ENCODE measurements around the gene POMGNT2. TPM values are rescaled to one million over a fixed set of nuclear protein-coding genes. Genes with fewer than 3 reads are reported as not detected.

The POMGNT2 gene
- total and polyA plus RNA-seq, 2 of the 8 experiments (the other 6 are each of a cell fraction or from before 2014, with no cell fraction given): 13.6 to 35.7 TPM

DNA sequence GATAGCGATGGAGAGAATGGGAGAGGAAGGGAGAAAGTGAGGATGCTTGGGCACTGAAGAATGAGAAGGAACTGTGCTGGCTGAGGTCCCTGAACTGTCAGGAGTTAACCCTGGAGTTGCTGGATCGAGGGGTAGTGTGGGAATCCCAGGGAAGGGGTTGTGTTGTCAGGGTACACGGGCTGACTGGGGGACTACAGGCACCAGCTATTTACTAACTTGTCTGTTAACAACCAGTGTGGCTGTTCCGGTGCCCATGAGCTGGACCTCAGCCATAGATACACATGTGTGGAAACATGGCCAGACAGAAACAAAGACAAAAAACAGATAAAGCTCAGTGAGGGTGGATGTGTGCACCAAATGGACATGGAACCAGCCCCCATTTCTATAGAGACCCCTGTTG, 71.7 kb downstream of the POMGNT2 start:
- FAIRE-seq (no peak), DNase-seq (ENCODE audit: low read depth in 1 of 2, low spot score in 2 of 2) (no peak)
- no peak overlapping the region for H2BK15ac ChIP-seq (ENCODE audit: low read length)
- H3K4me2 ChIP-seq (ENCODE audit: insufficient read depth in 1 of 2, low read depth in 2 of 2, low read length in 2 of 2): no peak overlapping the region
- H2BK120ac ChIP-seq (replicated peaks; ENCODE audit: low read depth, low read length): no peak overlapping the region
- WGBS, 2 experiments (ENCODE audit: extremely low coverage in 1 of 2, insufficient coverage in 1 of 2, insufficient read length in 1 of 2, insufficient replicate concordance in 2 of 2, low coverage in 1 of 2, low lambda C conversion rate in 2 of 2, missing lambda C conversion rate in 1 of 2): 74 to 100% methylated on average over 1 to 4 of the region's 4 CpGs
- H3K36me3 ChIP-seq (ENCODE audit: control insufficient read depth in 2 of 4, insufficient read depth in 4 of 4, low read length in 3 of 4): no peaks in the 10 kb centered on the region
- H2BK20ac ChIP-seq (ENCODE audit: low read length): no peak overlapping the region
- H3K4ac ChIP-seq (replicated peaks; ENCODE audit: insufficient read length, low read depth, low read length): no peak overlapping the region
- H4K8ac ChIP-seq (ENCODE audit: extremely low read depth, insufficient read depth, low read length): no peak overlapping the region
- H3K23ac ChIP-seq (ENCODE audit: insufficient read length): no peak overlapping the region
- H4K5ac ChIP-seq (ENCODE audit: insufficient read length, low read depth, low read length): no peak overlapping the region
- H3K18ac ChIP-seq (ENCODE audit: extremely low read depth, low read length): no peak overlapping the region
- peaks cover 0 to 1% of the 10 kb centered on the region in 2 experiments for H4K20me1 ChIP-seq (replicated peaks in 1 of 2; ENCODE audit: control insufficient read depth in 1 of 2, insufficient read depth in 2 of 2, low read length in 2 of 2)
- no peak overlapping the region for H3K4me3 ChIP-seq (ENCODE audit: extremely low read depth in 1 of 4, insufficient read depth in 2 of 4, low read depth in 3 of 4, low read length in 4 of 4)
- no peaks in the 10 kb centered on the region for H3K27me3 ChIP-seq (replicated peaks in 1 of 4; ENCODE audit: control insufficient read depth in 3 of 4, extremely low read depth in 1 of 4, insufficient read depth in 3 of 4, low read length in 3 of 4)
- H2BK12ac ChIP-seq (ENCODE audit: low read depth, low read length): no peak overlapping the region
- H4K91ac ChIP-seq (replicated peaks; ENCODE audit: insufficient read length, low read length): no peak overlapping the region
- CTCF ChIA-PET (ENCODE audit: partially characterized antibody): interaction anchor here (0.7 to 3.1 kb wide), 10 partner anchors 9 to 92 kb away, joined by 3 to 15 read pairs (median 4); no protein-coding TSS in a partner anchor
- H3K23me2 ChIP-seq (ENCODE audit: low read depth, low read length): no peaks in the 10 kb centered on the region
- no peaks in the 10 kb centered on the region for H3K9me3 ChIP-seq (ENCODE audit: insufficient read depth in 2 of 2, low read depth in 1 of 2, low read length in 1 of 2)
- no peak overlapping the region for H2AFZ ChIP-seq (ENCODE audit: low read length)
- no peaks in the 10 kb centered on the region for H3K79me1 ChIP-seq (ENCODE audit: low read depth, low read length)
- H3K9ac ChIP-seq (replicated peaks in 1 of 4; ENCODE audit: extremely low read depth in 1 of 4, low read depth in 3 of 4, low read length in 3 of 4): no peak overlapping the region
- H2BK5ac ChIP-seq (ENCODE audit: low read depth, low read length): no peak overlapping the region
- H3K27ac ChIP-seq (ENCODE audit: low read depth, low read length): no peak overlapping the region
- no peak overlapping the region for H3K56ac ChIP-seq (replicated peaks; ENCODE audit: insufficient read length, low read depth, low read length)
- POLR2A ChIA-PET (ENCODE audit: partially characterized antibody): no interaction called here
- no peak overlapping the region for H2AK5ac ChIP-seq (ENCODE audit: low read depth, low read length)
- H3K14ac ChIP-seq (ENCODE audit: insufficient read length): no peak overlapping the region
- no peaks in the 10 kb centered on the region for H3K4me1 ChIP-seq (replicated peaks in 1 of 4; ENCODE audit: control insufficient read depth in 3 of 4, insufficient read depth in 4 of 4, low read length in 3 of 4)
- no peaks in the 10 kb centered on the region for H3K79me2 ChIP-seq (ENCODE audit: control insufficient read depth in 1 of 2, insufficient read depth in 2 of 2, low read length in 2 of 2)
- no peak for TF ChIP-seq EZH2 (IDR thresholded peaks at IDR 0.05; ENCODE audit: low read depth, low read length, severe bottlenecking)
- TF ChIP-seq RFX5 (IDR thresholded peaks at IDR 0.05; ENCODE audit: borderline replicate concordance, low read depth, low read length): no peak
- no peak for TF ChIP-seq TBP (IDR thresholded peaks at IDR 0.05; ENCODE audit: low read depth, low read length)
- no peak for TF ChIP-seq CEBPB (IDR thresholded peaks at IDR 0.05; ENCODE audit: low read depth, low read length)
- TF ChIP-seq SP4 (IDR thresholded peaks at IDR 0.05; ENCODE audit: low read length): no peak
- TF ChIP-seq TCF12 (IDR thresholded peaks at IDR 0.05; ENCODE audit: low read depth, low read length): no peak
- no peak for TF ChIP-seq JUND (IDR thresholded peaks at IDR 0.05; ENCODE audit: low read length)
- no peak for TF ChIP-seq NANOG (IDR thresholded peaks at IDR 0.05; ENCODE audit: insufficient read depth, low read depth, low read length, poor library complexity, severe bottlenecking)
- TF ChIP-seq BACH1 (IDR thresholded peaks at IDR 0.05; ENCODE audit: low read length): no peak
- TF ChIP-seq, protein P1, sequence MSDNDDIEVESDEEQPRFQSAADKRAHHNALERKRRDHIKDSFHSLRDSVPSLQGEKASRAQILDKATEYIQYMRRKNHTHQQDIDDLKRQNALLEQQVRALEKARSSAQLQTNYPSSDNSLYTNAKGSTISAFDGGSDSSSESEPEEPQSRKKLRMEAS (IDR thresholded peaks at IDR 0.05): no peak
- TF ChIP-seq BRCA1 (IDR thresholded peaks at IDR 0.05; ENCODE audit: low read depth, low read length): no peak
- TF ChIP-seq EGR1 (IDR thresholded peaks at IDR 0.05; ENCODE audit: borderline replicate concordance, low read depth, low read length): no peak
- TF ChIP-seq CTBP2 (IDR thresholded peaks at IDR 0.05; ENCODE audit: borderline replicate concordance, insufficient read depth, insufficient read length, low read length): no peak
- no peak for TF ChIP-seq TAF1 (IDR thresholded peaks at IDR 0.05; ENCODE audit: low read depth, low read length)
- no peak for TF ChIP-seq RAD21 (IDR thresholded peaks at IDR 0.05 in 1 of 2, conservative IDR thresholded peaks at IDR 0.05 in 1 of 2; ENCODE audit: low read depth in 2 of 2, low read length in 2 of 2)
- TF ChIP-seq CHD2 (IDR thresholded peaks at IDR 0.05; ENCODE audit: low read length): no peak
